CD4-positive, alpha-beta T cell treated with Interleukin-17A for 1 hour (primary cell): ENCODE measurements around the gene GRIN2D.
"Not testable (repeated sequence)": the region's sequence is repeated elsewhere in the genome, so short reads cannot be mapped to it uniquely, and the experiment has no call there.

Experiments used
- DNase-seq: peaks from one replicate; pipeline ENCODE4 v3.0.0-alpha.2; 2020

Gene GRIN2D

DNA sequence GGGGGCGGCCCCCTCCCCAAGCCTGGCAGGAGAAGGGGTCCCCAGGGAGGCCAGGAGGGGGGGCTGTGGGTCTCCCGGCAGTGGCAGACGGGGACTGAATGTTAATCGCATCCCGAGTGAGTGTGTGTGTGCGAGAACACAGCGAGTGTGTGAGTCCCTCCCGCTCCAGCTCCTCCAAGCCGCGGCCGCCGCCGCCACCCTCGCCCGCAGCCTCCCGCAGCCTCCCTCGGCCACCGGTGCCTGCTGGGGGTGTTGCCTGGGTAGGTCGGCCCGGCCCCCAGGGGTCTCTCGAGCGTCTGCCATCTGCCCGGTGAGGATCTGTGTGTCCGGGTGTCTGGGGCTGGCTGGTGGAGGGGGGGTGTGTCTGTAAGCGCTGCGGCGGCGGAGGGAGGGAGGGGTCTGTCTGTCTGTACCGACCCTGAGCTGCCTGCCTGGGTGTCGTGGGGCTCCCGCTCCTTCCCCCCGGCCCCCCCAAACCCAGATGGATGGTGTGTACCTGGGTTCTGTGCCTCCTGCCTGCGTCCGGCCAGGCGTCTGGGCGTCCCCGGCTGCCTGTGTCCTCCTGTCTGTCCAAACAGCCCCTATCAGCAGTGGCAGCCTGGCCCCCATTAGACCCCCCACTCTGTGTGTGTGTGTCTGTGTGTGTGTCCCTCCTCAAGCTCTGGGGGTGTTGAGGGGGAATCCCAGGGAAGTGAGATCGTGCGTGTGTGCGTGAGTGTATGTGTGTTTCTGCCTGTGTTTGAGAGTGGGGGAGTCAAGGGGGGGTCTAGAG, at the start of gene GRIN2D:
GRIN2D (plus strand) TSS at position 110 of the 772 bp plus-strand sequence. CDS start 4,725 bp downstream, outside the sequence.
- DNase-seq = peak; percentile 36

- no peak for DNase-seq
Observed at GRCh38 chr19:48344892-48345291, 48.6 kb upstream of the GRIN2D start.

GRCh38 chr19:48346191-48346590, 47.3 kb upstream of the GRIN2D start:
- no peak for DNase-seq

DNA sequence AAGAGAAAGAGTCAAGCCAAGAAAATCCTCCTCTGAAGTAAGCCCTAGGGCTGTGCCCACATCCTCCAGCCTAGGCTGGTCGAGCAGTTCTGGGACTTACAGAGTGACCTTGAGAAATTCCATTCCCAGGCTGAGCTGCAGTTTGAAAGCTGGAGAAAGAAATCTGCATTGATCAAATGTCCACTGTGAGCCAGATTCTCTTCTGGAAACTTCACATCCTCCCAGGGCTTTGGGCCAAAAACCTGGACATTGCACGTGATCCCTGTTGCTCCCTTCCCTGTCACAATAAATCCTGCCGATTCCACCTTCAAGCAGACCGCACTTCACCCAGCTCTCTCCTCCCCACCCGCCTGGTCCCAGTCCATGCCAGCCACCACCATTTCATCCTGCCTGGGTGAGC, 45.4 kb upstream of the GRIN2D start:
- DNase-seq = no peak

GRCh38 chr19:48348737-48349136, 44.7 kb upstream of the GRIN2D start:
- no peak for DNase-seq

GRCh38 chr19:48350856-48351255, 42.6 kb upstream of the GRIN2D start:
- DNase-seq = no peak

GRCh38 chr19:48351341-48351752, 42.1 kb upstream of the GRIN2D start:
- DNase-seq = peak; percentile 82

DNA sequence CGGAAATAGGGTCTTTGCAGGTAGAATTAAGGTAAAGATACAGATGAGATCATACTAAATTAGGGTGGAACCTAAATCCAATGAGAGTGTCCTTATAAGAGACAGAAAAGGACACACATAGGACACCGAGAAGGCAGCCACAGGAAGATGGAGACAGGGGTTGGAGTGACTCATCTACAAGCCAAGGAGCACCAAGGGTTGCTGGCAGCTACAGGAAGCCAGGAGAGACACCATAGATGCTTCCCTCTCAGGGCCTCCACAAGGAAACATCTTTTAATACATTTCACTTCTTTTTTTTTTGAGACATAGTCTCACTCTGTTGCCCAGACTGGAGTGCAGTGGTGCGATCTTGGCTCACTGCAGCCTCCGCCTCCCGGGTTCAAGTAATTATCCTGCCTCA, 39.8 kb upstream of the GRIN2D start:
- DNase-seq = no peak

DNA sequence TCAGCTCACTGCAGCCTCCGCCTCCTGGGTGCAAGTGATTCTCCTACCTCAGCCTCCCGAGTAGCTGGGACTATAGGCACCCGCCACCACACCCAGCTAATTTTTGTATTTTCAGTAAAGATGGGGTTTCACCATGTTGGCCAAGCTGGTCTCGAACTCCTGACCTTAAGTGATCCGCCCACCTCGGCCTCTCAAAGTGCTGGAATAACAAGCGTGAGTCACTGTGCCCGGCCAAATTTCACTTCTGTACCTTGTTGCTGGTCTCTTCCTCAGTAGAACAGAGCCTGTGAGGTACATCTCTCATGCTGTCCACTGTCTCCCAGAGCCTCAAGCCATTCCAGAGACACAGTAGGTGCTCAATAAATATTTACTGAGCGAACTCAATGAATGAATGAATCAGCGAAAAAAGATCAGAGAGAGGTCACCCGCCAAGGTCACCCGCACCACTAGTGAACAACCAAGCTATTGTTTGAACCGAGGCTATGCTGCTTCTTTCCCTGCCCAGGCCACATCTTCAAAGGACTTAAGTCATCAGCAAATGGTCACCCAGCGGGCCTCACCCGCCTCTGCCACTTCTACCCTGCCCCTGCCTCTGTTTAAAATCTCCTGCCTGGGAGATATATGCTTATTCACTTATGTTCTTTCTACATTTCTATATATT, 39.0 kb upstream of the GRIN2D start:
- DNase-seq = no peak

DNA sequence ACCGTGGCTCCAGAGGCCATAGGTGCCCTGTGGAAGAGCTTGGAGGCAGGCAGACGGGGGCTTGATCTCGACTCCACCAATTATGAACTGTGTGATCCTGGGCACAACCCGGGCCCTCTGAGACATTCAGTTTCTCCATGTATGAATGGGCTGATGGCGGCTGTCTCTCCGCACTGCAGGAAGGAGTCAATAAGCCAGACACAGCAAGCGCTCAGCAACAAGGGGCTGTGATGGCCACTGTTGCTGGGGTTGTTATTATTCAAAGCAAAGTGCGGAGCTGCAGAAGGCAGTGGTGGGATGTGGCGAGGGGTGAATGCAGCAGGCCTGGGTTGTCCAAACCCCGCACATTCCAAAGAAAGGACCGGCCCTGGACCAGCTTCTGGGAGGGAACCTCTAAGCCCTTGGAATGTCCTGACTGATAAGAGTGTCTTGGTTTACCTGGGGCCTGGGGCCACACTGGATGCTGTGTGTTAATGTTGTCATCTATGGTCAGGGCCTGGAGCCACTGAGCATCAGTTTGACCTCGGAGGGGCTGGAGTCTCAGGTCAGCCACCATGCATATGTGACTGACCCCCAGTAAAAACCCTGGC, 38.0 kb upstream of the GRIN2D start:
- no peak for DNase-seq

- no peak for DNase-seq
Observed at GRCh38 chr19:48359123-48359522, 34.3 kb upstream of the GRIN2D start.

DNA sequence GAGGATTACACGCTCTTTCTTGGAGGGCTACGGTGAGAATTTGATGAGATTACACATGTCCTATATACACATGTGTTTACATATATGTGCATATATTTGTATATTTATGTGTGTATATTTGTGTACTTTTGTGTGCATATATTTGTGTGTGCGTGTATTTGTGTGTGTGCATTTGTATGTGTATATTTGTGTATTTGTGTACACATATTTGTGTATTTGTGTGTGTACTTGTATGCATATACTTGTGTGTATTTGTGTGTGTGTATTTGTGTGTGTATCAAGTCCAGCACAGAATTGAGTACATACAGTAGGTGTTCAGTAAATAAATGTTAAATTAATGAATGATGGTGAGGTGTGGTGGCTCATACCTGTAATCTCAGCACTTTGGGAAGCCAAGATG, 31.6 kb upstream of the GRIN2D start:
- DNase-seq = no peak

GRCh38 chr19:48362716-48363499, 30.6 kb upstream of the GRIN2D start:
- DNase-seq = peak; percentile 91

DNA sequence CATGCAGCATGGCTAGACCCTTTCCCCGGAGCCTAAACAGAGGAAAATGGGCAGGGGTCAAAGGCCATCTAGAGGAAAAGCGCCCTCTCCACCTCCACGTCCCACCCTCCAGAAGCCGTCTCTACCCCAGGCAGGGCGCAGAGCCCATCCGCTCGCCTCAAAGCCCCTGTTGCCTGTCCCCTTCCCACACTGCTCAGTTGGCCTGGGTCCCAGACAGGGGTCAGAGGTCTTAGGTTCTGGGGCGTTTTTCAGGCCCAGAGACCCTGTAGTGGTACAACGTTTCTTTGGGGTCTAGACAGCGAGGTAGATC, 30.0 kb upstream of the GRIN2D start:
- no peak for DNase-seq

GRCh38 chr19:48363810-48364597, 29.5 kb upstream of the GRIN2D start, which contains the start of the genes SYNGR4 and TMEM143:
SYNGR4 (plus strand) TSS chr19:48364367; CDS start chr19:48365843, 1,476 bp downstream.
TMEM143 (minus strand) TSS chr19:48363940; CDS start chr19:48363920, 20 bp downstream.
- DNase-seq = peak; percentile 99

GRCh38 chr19:48364598-48365348, 28.7 kb upstream of the GRIN2D start:
- no peak for DNase-seq

GRCh38 chr19:48365602-48366001, 27.9 kb upstream of the GRIN2D start:
- no peak for DNase-seq

- no peak for DNase-seq
Observed at GRCh38 chr19:48367855-48368254, 25.6 kb upstream of the GRIN2D start.

DNA sequence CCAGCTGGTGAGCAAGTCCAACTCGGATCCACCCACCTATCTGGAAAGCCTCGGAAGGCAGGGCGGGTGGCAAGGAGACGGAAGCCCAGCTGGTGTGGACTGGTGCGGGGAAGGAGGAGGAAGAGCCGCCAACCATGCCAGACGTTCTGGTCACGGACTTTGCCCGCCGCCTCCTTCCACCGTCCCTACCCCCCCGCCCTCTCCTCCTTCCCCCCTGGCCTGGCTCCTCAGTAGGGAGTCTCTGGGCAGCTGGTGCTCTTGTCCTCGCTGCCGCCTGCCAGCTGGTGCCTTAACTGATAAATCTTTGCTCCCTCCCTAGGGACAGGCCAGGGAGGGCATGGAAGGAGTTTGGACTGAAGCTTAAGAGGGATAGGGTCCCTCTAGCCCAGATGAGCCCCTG, 24.5 kb upstream of the GRIN2D start:
- no peak for DNase-seq

- no peak for DNase-seq
Observed at GRCh38 chr19:48370955-48371354, 22.5 kb upstream of the GRIN2D start.

GRCh38 chr19:48371367-48371766, 22.1 kb upstream of the GRIN2D start:
- DNase-seq = no peak

DNA sequence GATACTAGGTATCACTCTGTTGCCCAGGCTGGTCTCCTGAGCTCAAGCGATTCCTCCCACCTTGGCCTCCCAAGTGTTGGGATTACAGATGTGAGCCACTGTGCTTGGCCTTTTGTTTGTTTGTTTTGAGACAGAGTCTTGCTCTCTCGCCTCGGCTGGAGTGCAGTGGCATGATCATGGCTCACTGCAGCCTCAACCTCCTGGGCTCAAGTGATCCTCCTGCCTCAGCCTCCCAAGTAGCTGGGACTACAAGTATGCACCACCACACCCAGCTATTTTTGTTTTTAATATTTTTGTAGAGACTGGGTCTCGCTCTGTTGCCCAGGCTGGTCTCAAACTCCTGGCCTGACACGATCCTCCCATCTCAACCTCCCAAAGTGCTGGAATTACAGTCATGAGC, 21.7 kb upstream of the GRIN2D start:
- not testable (repeated sequence) for DNase-seq
